ENCODE data around the gene KRT23. TPM values are rescaled to one million over a fixed set of nuclear protein-coding genes. Genes with fewer than 3 reads are reported as not detected.

KRT23 gene
- total and polyA plus RNA-seq, 2 of the 4 experiments (the other 2 are of a cell fraction) = 0.36 to 0.39 TPM

DNA sequence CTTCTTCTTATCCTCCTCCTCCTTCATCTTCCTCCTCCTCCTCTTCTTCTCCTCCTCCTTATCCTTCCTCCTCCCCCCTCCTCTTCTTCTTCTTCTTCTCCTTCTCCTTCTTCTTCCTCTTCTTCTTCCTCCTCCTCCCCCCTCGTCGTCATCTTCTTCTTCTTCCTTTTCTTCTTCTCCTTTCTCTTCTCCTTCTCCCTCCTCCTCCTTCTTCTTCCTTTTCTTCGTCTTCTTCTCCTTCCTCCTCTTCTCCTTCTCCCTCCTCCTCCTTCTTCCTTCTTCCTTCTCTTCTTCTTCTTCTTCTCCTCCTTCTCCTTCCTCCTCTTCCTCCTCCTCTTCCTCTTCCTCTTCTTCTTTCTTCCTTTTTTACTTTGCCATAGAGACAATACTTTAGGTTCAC is 5.1 kb upstream of the KRT23 start:
- Histone ChIP-seq H3K9me1 (ENCODE audit: insufficient read depth, low read length) (no peaks in the 10 kb centered on the region), H4K20me1 (ENCODE audit: insufficient read depth, low read length) (no peaks in the 10 kb centered on the region), H3K4me3 (ENCODE audit: insufficient read depth, low read depth, low read length) (no peak overlapping the region), H3K14ac (replicated peaks; ENCODE audit: low read depth, low read length) (no peak overlapping the region), H2AFZ (replicated peaks; ENCODE audit: low read length, poor library complexity) (no peak overlapping the region), H3K4ac (ENCODE audit: low read depth, low read length) (no peak overlapping the region), H4K91ac (ENCODE audit: insufficient read depth, low read depth, low read length) (no peak overlapping the region), H3K27ac (ENCODE audit: insufficient read depth, low read length) (no peak overlapping the region), H3K79me1 (ENCODE audit: low read depth in 1 of 2, low read length in 2 of 2) (no peaks in the 10 kb centered on the region), H2AK5ac (ENCODE audit: low read depth, low read length) (no peak overlapping the region), H2BK20ac (ENCODE audit: low read depth, low read length) (no peak overlapping the region), H3K36me3 (ENCODE audit: control insufficient read depth, insufficient read depth, low read length) (no peaks in the 10 kb centered on the region), H3K18ac (ENCODE audit: low read depth, low read length) (no peak overlapping the region), H4K8ac (ENCODE audit: low read depth in 2 of 2, low read length in 2 of 2) (no peak overlapping the region), H3K9ac (ENCODE audit: low read depth, low read length) (no peak overlapping the region), H3K56ac (ENCODE audit: extremely low read depth, insufficient read depth, low read length) (no peak overlapping the region), H3K4me2 (ENCODE audit: low read depth, low read length) (no peak overlapping the region), H2BK15ac (ENCODE audit: low read depth, low read length) (no peak overlapping the region), H4K5ac (ENCODE audit: low read depth, low read length) (no peak overlapping the region), H2AK9ac (replicated peaks; ENCODE audit: low read depth, low read length, poor library complexity) (no peak overlapping the region), H3K4me1 (ENCODE audit: control insufficient read depth, insufficient read depth, low read length) (no peaks in the 10 kb centered on the region), H3K27me3 (ENCODE audit: control insufficient read depth, insufficient read depth, low read length) (no peaks in the 10 kb centered on the region), H3K23ac (ENCODE audit: low read depth, low read length) (no peak overlapping the region), H2BK5ac (ENCODE audit: low read depth, low read length, poor library complexity, severe bottlenecking) (no peak overlapping the region), H2BK120ac (ENCODE audit: low read depth, low read length) (no peak overlapping the region), H3K9me3 (ENCODE audit: control insufficient read depth, insufficient read depth, low read length) (no peaks in the 10 kb centered on the region)
- ATAC-seq (ENCODE audit: low read depth) (no peak), DNase-seq (no peak)
- CTCF ChIA-PET = no interaction called here
- WGBS, 2 experiments (ENCODE audit: extremely low coverage in 2 of 2, insufficient read length in 1 of 2) = 89% methylated on average over 3 of the region's 3 CpGs; no CpG with 5 or more reads in 1 of the 2 experiments
- dilution Hi-C loops (cut with HindIII; ENCODE audit: low sequenced_read_pairs, unreplicated experiment) (no loop called here), intact Hi-C loops (cut with micrococcal nuclease) (no loop called here), in situ Hi-C loops (cut with MboI; ENCODE audit: low sequenced_read_pairs) (no loop called here)
- POLR2A ChIA-PET (ENCODE audit: unreplicated experiment) = no interaction called here
- TF ChIP-seq, protein P1, sequence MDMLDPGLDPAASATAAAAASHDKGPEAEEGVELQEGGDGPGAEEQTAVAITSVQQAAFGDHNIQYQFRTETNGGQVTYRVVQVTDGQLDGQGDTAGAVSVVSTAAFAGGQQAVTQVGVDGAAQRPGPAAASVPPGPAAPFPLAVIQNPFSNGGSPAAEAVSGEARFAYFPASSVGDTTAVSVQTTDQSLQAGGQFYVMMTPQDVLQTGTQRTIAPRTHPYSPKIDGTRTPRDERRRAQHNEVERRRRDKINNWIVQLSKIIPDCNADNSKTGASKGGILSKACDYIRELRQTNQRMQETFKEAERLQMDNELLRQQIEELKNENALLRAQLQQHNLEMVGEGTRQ (IDR thresholded peaks at IDR 0.05; ENCODE audit: low read depth, low read length) = no peak
- TF ChIP-seq NFE2L2 (IDR thresholded peaks at IDR 0.05; ENCODE audit: low read depth, low read length) (no peak), BHLHE40 (IDR thresholded peaks at IDR 0.05; ENCODE audit: low read depth, low read length) (no peak), MAFK (IDR thresholded peaks at IDR 0.05; ENCODE audit: low read depth, low read length) (no peak), RAD21 (IDR thresholded peaks at IDR 0.05; ENCODE audit: low read length) (no peak), RFX5 (IDR thresholded peaks at IDR 0.05; ENCODE audit: low read depth, low read length) (no peak), POLR2A (IDR thresholded peaks at IDR 0.05; ENCODE audit: low read depth, low read length) (no peak), CHD1 (IDR thresholded peaks at IDR 0.05; ENCODE audit: low read depth, low read length) (no peak), FOS (IDR thresholded peaks at IDR 0.05; ENCODE audit: low read depth, low read length) (no peak), SMC3 (IDR thresholded peaks at IDR 0.05; ENCODE audit: low read depth, low read length) (no peak), MAZ (IDR thresholded peaks at IDR 0.05; ENCODE audit: borderline replicate concordance, low read depth, low read length) (no peak), RCOR1 (IDR thresholded peaks at IDR 0.05; ENCODE audit: insufficient replicate concordance, low read length) (no peak), CEBPB (IDR thresholded peaks at IDR 0.05; ENCODE audit: low read depth, low read length) (no peak)
- TF ChIP-seq, protein P2, sequence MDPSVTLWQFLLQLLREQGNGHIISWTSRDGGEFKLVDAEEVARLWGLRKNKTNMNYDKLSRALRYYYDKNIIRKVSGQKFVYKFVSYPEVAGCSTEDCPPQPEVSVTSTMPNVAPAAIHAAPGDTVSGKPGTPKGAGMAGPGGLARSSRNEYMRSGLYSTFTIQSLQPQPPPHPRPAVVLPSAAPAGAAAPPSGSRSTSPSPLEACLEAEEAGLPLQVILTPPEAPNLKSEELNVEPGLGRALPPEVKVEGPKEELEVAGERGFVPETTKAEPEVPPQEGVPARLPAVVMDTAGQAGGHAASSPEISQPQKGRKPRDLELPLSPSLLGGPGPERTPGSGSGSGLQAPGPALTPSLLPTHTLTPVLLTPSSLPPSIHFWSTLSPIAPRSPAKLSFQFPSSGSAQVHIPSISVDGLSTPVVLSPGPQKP (IDR thresholded peaks at IDR 0.05; ENCODE audit: borderline replicate concordance, low read depth, low read length) = no peak
- TF ChIP-seq, protein P3, sequence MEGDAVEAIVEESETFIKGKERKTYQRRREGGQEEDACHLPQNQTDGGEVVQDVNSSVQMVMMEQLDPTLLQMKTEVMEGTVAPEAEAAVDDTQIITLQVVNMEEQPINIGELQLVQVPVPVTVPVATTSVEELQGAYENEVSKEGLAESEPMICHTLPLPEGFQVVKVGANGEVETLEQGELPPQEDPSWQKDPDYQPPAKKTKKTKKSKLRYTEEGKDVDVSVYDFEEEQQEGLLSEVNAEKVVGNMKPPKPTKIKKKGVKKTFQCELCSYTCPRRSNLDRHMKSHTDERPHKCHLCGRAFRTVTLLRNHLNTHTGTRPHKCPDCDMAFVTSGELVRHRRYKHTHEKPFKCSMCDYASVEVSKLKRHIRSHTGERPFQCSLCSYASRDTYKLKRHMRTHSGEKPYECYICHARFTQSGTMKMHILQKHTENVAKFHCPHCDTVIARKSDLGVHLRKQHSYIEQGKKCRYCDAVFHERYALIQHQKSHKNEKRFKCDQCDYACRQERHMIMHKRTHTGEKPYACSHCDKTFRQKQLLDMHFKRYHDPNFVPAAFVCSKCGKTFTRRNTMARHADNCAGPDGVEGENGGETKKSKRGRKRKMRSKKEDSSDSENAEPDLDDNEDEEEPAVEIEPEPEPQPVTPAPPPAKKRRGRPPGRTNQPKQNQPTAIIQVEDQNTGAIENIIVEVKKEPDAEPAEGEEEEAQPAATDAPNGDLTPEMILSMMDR (conservative IDR thresholded peaks at IDR 0.05; ENCODE audit: low read depth, low read length) = no peak
- no TSS peak for BruUV-seq (replicated peaks)

All from IMR-90 (cell line).